SJCRH30 (cell line): Measurements from ENCODE around the gene PCDH10. TPM values are rescaled to one million over a fixed set of nuclear protein-coding genes. Genes with fewer than 3 reads are reported as not detected.

Experiments
- DNase-seq, 2 experiments: peaks; one replicate each; pipeline ENCODE4 v3.0.0-alpha.2; 2015 to 2020
- H3K27ac ChIP-seq: fragments of 250-450 bp; sonication (Bioruptor Pico); 2 replicates; pipeline ENCODE4 v1.5.1; 2020; ENCODE audit warnings: mild to moderate bottlenecking, moderate library complexity
- H3K27me3 ChIP-seq: fragments of 250-450 bp; sonication (Bioruptor Pico); 2 replicates; pipeline ENCODE4 v1.5.1; 2020; ENCODE audit warnings: mild to moderate bottlenecking, moderate library complexity
- H3K36me3 ChIP-seq: fragments of 250-450 bp; sonication (Bioruptor Pico); 2 replicates; pipeline ENCODE4 v1.5.1; 2020; ENCODE audit warnings: mild to moderate bottlenecking, moderate library complexity
- H3K4me1 ChIP-seq: fragments of 250-450 bp; sonication (Bioruptor Pico); 2 replicates; pipeline ENCODE4 v1.5.1; 2020; ENCODE audit warnings: mild to moderate bottlenecking, moderate library complexity
- H3K4me3 ChIP-seq: fragments of 250-450 bp; sonication (Bioruptor Pico); 2 replicates; pipeline ENCODE4 v1.5.1; 2020; ENCODE audit warnings: mild to moderate bottlenecking, moderate library complexity
- H3K9me3 ChIP-seq: fragments of 250-450 bp; sonication (Bioruptor Pico); replicated peaks from 2 replicates; pipeline ENCODE4 v1.5.1; 2020; ENCODE audit warnings: mild to moderate bottlenecking, moderate library complexity
- total RNA-seq: library from RNA; depleted of rRNA; stranded (reverse); fragments of >200 nt; shearing (Covaris generic); gene quantifications from 2 replicates; pipeline ENCODE4 v1.2.3, GENCODE V29; 2014

The PCDH10 gene
- total RNA-seq, 1 experiment from 2014 or later, result 0.63 TPM

GRCh38 chr4:133146574-133147241, 2.4 kb upstream of the PCDH10 start:
- Histone ChIP-seq H3K4me3 (peak overlapping the region; percentile 53), H3K4me1 (no peaks in the 10 kb centered on the region), H3K36me3 (no peaks in the 10 kb centered on the region), H3K9me3 (no peaks in the 10 kb centered on the region), H3K27me3 (no peaks in the 10 kb centered on the region), H3K27ac (no peak overlapping the region)
- peak in 1 of 2 experiments; percentile 56 for DNase-seq

- Histone ChIP-seq H3K36me3 (no peaks in the 10 kb centered on the region), H3K27me3 (no peaks in the 10 kb centered on the region), H3K9me3 (no peaks in the 10 kb centered on the region), H3K4me1 (no peaks in the 10 kb centered on the region), H3K27ac (no peak overlapping the region), H3K4me3 (peak overlapping the region; percentile 53)
- peak in 1 of 2 experiments; percentile 20 for DNase-seq
Observed at GRCh38 chr4:133147286-133147821, 1.7 kb upstream of the PCDH10 start.

GRCh38 chr4:133147921-133148689, 989 bp upstream of the PCDH10 start:
- no peaks in the 10 kb centered on the region for H3K9me3 ChIP-seq
- H3K4me3 ChIP-seq, result peak overlapping the region; percentile 53
- H3K27me3 ChIP-seq, result no peaks in the 10 kb centered on the region
- H3K36me3 ChIP-seq, result no peaks in the 10 kb centered on the region
- H3K4me1 ChIP-seq, result no peaks in the 10 kb centered on the region
- peak in 1 of 2 experiments; percentile 47 for DNase-seq
- no peak overlapping the region for H3K27ac ChIP-seq

GRCh38 chr4:133149364-133149695, 236 bp downstream of the PCDH10 start:
- H3K36me3 ChIP-seq, result no peaks in the 10 kb centered on the region
- DNase-seq, result no peak
- no peak overlapping the region for H3K27ac ChIP-seq
- no peaks in the 10 kb centered on the region for H3K9me3 ChIP-seq
- peak overlapping the region; percentile 53 for H3K4me3 ChIP-seq
- no peaks in the 10 kb centered on the region for H3K27me3 ChIP-seq
- no peaks in the 10 kb centered on the region for H3K4me1 ChIP-seq

DNA sequence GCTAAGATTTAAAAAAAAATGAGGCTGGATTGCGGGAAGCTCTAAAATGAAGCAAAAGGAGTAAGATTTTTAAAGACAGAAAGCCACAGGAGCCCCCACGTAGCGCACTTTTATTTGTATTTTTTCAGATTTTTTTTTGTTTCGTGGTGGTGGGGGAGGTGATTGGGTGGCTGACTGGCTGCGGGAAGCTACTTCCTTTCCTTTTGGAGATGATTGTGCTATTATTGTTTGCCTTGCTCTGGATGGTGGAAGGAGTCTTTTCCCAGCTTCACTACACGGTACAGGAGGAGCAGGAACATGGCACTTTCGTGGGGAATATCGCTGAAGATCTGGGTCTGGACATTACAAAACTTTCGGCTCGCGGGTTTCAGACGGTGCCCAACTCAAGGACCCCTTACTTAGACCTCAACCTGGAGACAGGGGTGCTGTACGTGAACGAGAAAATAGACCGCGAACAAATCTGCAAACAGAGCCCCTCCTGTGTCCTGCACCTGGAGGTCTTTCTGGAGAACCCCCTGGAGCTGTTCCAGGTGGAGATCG, 908 bp downstream of the PCDH10 start:
- no peaks in the 10 kb centered on the region for H3K9me3 ChIP-seq
- no peak overlapping the region for H3K27ac ChIP-seq
- peak overlapping the region; percentile 53 for H3K4me3 ChIP-seq
- H3K4me1 ChIP-seq, result no peaks in the 10 kb centered on the region
- H3K36me3 ChIP-seq, result no peaks in the 10 kb centered on the region
- no peaks in the 10 kb centered on the region for H3K27me3 ChIP-seq
- DNase-seq, result peak in 1 of 2 experiments; percentile 3

- Histone ChIP-seq H3K27me3 (no peaks in the 10 kb centered on the region), H3K4me1 (no peaks in the 10 kb centered on the region), H3K36me3 (no peaks in the 10 kb centered on the region), H3K4me3 (peak overlapping the region; percentile 53), H3K9me3 (no peaks in the 10 kb centered on the region), H3K27ac (no peak overlapping the region)
- no peak for DNase-seq
Observed at GRCh38 chr4:133150486-133151340, 1.6 kb downstream of the PCDH10 start.

DNA sequence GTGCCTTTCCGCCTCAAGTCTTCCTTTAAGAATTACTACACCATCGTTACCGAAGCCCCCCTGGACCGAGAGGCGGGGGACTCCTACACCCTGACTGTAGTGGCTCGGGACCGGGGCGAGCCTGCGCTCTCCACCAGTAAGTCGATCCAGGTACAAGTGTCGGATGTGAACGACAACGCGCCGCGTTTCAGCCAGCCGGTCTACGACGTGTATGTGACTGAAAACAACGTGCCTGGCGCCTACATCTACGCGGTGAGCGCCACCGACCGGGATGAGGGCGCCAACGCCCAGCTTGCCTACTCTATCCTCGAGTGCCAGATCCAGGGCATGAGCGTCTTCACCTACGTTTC, 2.2 kb downstream of the PCDH10 start:
- no peaks in the 10 kb centered on the region for H3K4me1 ChIP-seq
- no peak overlapping the region for H3K4me3 ChIP-seq
- no peak overlapping the region for H3K27ac ChIP-seq

GRCh38 chr4:133151691-133152329, 2.7 kb downstream of the PCDH10 start:
- H3K27ac ChIP-seq, result no peak overlapping the region
- H3K4me3 ChIP-seq, result no peak overlapping the region
- H3K36me3 ChIP-seq, result no peaks in the 10 kb centered on the region
- DNase-seq, result no peak
- no peaks in the 10 kb centered on the region for H3K27me3 ChIP-seq
- H3K4me1 ChIP-seq, result no peaks in the 10 kb centered on the region
- no peaks in the 10 kb centered on the region for H3K9me3 ChIP-seq

More for the DNA sequence above, 2.2 kb downstream of the PCDH10 start:
- Histone ChIP-seq H3K36me3 (no peaks in the 10 kb centered on the region), H3K9me3 (no peaks in the 10 kb centered on the region), H3K27me3 (no peaks in the 10 kb centered on the region)
- no peak for DNase-seq

DNA sequence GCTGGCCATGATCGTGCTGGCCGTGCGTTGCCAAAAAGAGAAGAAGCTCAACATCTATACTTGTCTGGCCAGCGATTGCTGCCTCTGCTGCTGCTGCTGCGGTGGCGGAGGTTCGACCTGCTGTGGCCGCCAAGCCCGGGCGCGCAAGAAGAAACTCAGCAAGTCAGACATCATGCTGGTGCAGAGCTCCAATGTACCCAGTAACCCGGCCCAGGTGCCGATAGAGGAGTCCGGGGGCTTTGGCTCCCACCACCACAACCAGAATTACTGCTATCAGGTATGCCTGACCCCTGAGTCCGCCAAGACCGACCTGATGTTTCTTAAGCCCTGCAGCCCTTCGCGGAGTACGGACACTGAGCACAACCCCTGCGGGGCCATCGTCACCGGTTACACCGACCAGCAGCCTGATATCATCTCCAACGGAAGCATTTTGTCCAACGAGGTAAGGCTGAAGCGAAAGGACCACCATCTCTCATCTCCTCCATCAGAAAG, 3.3 kb downstream of the PCDH10 start:
- DNase-seq, result no peak
- Histone ChIP-seq H3K9me3 (no peaks in the 10 kb centered on the region), H3K36me3 (no peaks in the 10 kb centered on the region), H3K4me3 (no peak overlapping the region), H3K27me3 (no peaks in the 10 kb centered on the region), H3K27ac (no peak overlapping the region), H3K4me1 (no peaks in the 10 kb centered on the region)

DNA sequence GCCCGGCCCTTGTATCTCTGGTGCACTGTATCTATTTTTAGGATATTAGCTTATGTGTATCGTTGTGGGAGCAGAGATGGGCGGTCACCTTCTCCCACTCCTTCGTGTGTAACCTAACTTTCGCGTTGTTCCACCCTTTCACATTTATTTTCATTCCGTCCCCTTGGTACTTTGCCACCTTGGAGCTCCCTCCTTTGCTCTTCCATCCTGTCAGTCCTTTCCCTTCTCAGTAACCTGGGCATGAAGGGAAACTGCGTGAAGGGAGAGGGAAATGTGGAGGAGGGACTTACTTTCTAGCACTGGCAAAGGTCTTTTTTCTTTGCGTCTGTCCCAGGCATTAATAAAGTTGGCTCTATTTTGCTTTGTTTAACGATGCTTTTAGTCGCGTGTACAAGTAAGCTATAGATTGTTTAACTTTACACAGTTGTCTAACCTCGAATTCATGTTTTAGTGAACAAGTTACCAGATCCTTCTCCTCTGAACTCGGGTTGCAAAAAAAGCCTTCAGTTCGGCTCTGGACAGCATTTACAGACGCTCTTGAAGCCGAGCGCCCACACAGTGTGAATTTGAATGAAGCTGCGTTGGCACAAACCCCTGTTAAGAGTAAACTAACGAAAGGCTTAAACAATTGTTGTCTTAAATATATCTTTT, 3.9 kb downstream of the PCDH10 start:
- no peaks in the 10 kb centered on the region for H3K4me1 ChIP-seq
- H3K4me3 ChIP-seq, result no peak overlapping the region
- no peak for DNase-seq
- H3K27me3 ChIP-seq, result no peaks in the 10 kb centered on the region
- H3K9me3 ChIP-seq, result no peaks in the 10 kb centered on the region
- H3K27ac ChIP-seq, result no peak overlapping the region
- H3K36me3 ChIP-seq, result no peaks in the 10 kb centered on the region

DNA sequence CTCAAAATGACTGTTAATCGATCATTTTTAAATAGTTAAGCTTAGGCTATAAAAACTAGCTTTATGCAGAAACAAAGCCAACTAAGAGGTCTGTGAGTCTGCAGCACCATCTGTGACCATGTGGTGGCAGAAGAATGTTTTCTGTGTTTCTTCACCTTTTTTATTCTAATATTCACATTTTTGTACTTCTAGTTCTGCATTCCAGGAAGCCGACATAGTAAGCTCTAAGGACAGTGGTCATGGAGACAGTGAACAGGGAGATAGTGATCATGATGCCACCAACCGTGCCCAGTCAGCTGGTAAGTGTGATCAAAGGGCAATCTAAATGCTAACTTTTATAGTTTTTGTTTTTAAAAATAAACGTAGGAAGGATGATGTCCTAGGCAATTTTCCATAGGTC, 5.6 kb downstream of the PCDH10 start:
- no peaks in the 10 kb centered on the region for H3K36me3 ChIP-seq
- peak in 1 of 2 experiments; percentile 26 for DNase-seq
- H3K9me3 ChIP-seq, result no peaks in the 10 kb centered on the region
- H3K4me1 ChIP-seq, result no peaks in the 10 kb centered on the region
- no peak overlapping the region for H3K27ac ChIP-seq
- no peaks in the 10 kb centered on the region for H3K27me3 ChIP-seq
- no peak overlapping the region for H3K4me3 ChIP-seq

GRCh38 chr4:133156096-133156495, 7.0 kb downstream of the PCDH10 start:
- H3K27me3 ChIP-seq, result no peaks in the 10 kb centered on the region
- H3K9me3 ChIP-seq, result no peaks in the 10 kb centered on the region
- H3K36me3 ChIP-seq, result no peaks in the 10 kb centered on the region
- DNase-seq, result no peak
- H3K4me3 ChIP-seq, result no peak overlapping the region
- no peak overlapping the region for H3K27ac ChIP-seq
- H3K4me1 ChIP-seq, result no peaks in the 10 kb centered on the region

DNA sequence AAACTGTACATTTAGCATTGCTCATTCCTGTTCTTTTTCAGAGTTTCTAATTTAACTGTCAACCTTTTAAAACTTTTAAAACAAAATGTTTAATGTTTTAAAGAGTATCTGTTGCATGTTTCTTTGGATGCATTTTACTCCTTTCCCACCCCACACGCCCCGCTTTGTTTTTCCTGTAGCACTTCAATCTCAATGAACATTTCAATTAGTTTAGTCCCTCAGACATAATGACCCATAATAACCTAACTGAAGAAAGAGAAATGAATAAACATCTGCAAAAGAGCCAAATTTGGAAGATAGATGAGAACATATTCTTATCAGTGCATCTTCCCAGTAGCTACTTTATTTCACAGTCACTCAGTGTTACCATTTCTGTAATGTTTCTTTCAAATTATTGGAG, 7.5 kb downstream of the PCDH10 start:
- H3K27ac ChIP-seq, result no peak overlapping the region
- H3K36me3 ChIP-seq, result no peaks in the 10 kb centered on the region
- H3K27me3 ChIP-seq, result no peaks in the 10 kb centered on the region
- no peak for DNase-seq
- H3K4me1 ChIP-seq, result no peaks in the 10 kb centered on the region
- H3K9me3 ChIP-seq, result no peaks in the 10 kb centered on the region
- no peak overlapping the region for H3K4me3 ChIP-seq
